ENCODE results near the gene KLF15. TPM values are rescaled to one million over a fixed set of nuclear protein-coding genes. Genes with fewer than 3 reads are reported as not detected.

The KLF15 gene
- total RNA-seq, 1 donor from 2014 or later, result 1.1 TPM

DNA sequence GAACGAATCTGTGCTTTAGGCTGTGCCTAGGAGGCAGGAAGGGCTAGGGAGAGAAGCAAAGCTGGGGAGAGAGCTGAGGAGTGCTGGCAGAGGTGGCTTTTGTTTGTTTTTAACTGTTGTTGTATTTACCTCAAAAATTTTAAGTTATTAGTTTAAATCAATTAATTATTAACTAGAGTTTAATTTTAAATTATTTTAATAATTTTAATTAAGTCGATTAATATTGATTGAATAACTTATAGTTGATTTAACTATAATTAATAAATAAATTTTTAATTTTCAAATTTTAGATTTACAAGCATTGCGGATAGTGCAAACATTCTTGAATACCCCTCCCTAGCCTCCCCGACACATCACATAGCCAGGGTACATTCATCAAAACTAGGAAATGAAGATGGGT is 30.6 kb downstream of the KLF15 start:
- H3K27me3 Mint-ChIP-seq (ENCODE audit: low read depth), result peaks cover 4% of the 10 kb centered on the region
- H3K4me1 Mint-ChIP-seq, result no peaks in the 10 kb centered on the region
- no peak overlapping the region for H3K4me3 Mint-ChIP-seq
- no peak overlapping the region for H3K27ac Mint-ChIP-seq
- peaks cover 45% of the 10 kb centered on the region for H3K9me3 Mint-ChIP-seq
- no peak for TF ChIP-seq CTCF (IDR thresholded peaks at IDR 0.05; ENCODE audit: unreplicated experiment)
- peaks cover 4% of the 10 kb centered on the region for H3K36me3 Mint-ChIP-seq
- DNase-seq (ENCODE audit: low spot score in 2 of 2, unreplicated experiment in 2 of 2), result peak in 1 of 2 experiments; percentile 16

- Mint-ChIP-seq H3K27me3 (ENCODE audit: low read depth) (peaks cover 7% of the 10 kb centered on the region), H3K4me3 (no peak overlapping the region), H3K36me3 (no peaks in the 10 kb centered on the region), H3K27ac (no peak overlapping the region), H3K9me3 (peaks cover 18% of the 10 kb centered on the region), H3K4me1 (no peaks in the 10 kb centered on the region)
- DNase-seq (ENCODE audit: low spot score in 2 of 2, unreplicated experiment in 2 of 2), result peak in 1 of 2 experiments; percentile 11
- TF ChIP-seq CTCF (IDR thresholded peaks at IDR 0.05; ENCODE audit: unreplicated experiment), result no peak
Measured at GRCh38 chr3:126322181-126322967, 34.8 kb downstream of the KLF15 start.

- Mint-ChIP-seq H3K27me3 (ENCODE audit: low read depth) (peaks cover 7% of the 10 kb centered on the region), H3K4me3 (no peak overlapping the region), H3K36me3 (no peaks in the 10 kb centered on the region), H3K4me1 (no peaks in the 10 kb centered on the region), H3K9me3 (peaks cover 17% of the 10 kb centered on the region), H3K27ac (no peak overlapping the region)
- TF ChIP-seq CTCF (IDR thresholded peaks at IDR 0.05; ENCODE audit: unreplicated experiment), result no peak
- DNase-seq (ENCODE audit: low spot score in 2 of 2, unreplicated experiment in 2 of 2), result no peak
Measured at GRCh38 chr3:126321490-126321889, 35.7 kb downstream of the KLF15 start.

DNA sequence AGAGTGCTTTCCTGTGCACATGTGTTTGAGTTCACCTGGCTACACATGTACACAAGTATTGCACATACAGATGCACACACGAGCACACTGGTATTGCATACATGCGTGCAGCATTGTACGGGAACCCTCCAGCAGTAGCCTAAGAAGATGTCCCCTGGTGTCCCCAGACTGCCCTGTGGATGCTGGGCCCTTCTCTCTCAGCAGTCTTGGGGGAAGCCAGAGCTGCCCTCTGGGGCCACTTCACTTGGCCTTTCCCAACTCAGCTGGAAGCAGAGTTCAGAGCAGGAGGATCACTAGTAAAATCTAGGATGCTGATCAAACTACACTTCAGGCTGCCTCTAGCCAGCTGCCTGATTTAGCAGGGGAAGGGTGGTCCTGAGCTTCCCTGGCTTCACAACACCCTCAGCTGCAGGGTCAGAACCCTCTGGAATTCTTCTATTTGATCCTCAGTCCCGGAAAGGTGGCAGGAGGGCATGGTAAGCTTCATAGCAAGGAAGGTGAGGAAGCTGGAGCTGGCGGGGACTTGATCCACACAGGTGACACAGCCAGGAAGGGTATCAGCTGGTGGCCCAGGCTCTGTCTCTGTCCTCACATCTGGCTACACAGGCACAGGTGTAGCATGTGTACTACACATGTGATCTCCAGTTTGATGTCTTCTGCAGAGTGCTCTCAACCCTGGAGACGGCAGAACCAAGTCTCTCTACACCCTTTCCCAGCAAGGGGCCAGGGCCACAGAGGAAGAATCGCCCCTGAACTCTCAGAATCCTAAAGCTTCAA is 36.5 kb downstream of the KLF15 start:
- Mint-ChIP-seq H3K4me1 (peaks cover 3% of the 10 kb centered on the region), H3K9me3 (peaks cover 13% of the 10 kb centered on the region), H3K27me3 (ENCODE audit: low read depth) (peaks cover 7% of the 10 kb centered on the region), H3K27ac (no peak overlapping the region), H3K4me3 (no peak overlapping the region), H3K36me3 (no peaks in the 10 kb centered on the region)
- TF ChIP-seq CTCF (IDR thresholded peaks at IDR 0.05; ENCODE audit: unreplicated experiment), result no peak
- DNase-seq (ENCODE audit: low spot score in 2 of 2, unreplicated experiment in 2 of 2), result no peak

DNA sequence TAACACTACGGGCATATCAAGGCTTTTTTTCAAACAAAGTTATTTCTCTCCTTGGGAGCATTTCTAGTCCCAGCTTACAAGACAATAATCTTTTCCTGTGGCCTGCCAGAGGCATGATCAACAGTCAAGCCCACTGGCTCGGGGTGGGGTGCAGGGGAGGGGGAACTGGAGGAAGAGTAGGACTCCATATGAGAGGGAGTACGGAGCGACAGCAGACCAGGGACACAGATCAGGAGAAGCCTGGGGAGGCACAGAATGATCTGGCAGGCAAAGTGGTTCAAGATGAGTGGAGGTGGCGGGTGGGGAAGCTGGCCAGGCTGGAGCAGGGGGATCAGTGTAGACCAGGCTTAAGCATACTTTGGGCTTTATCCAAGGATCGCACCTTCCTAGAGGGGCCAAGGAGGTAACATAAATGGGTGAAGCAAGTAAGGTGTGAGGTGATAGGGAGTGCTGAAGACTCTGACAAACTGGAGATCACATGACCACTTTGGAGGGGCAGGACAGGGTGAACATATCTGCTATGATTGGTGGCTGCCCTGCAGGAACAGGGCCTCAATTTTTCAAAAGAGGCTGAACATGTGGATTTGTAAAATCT is 37.4 kb downstream of the KLF15 start:
- Mint-ChIP-seq H3K9me3 (peaks cover 13% of the 10 kb centered on the region), H3K4me3 (no peak overlapping the region)
- DNase-seq (ENCODE audit: low spot score in 2 of 2, unreplicated experiment in 2 of 2), result no peak

More for the DNA sequence above, 37.4 kb downstream of the KLF15 start:
- H3K36me3 Mint-ChIP-seq, result no peaks in the 10 kb centered on the region
- H3K27me3 Mint-ChIP-seq (ENCODE audit: low read depth), result peaks cover 7% of the 10 kb centered on the region
- no peak for TF ChIP-seq CTCF (IDR thresholded peaks at IDR 0.05; ENCODE audit: unreplicated experiment)
- no peak overlapping the region for H3K27ac Mint-ChIP-seq
- peaks cover 3% of the 10 kb centered on the region for H3K4me1 Mint-ChIP-seq
